DOHH2 (cell line): ENCODE results near the gene RALGPS2.

Source experiments
- EZH2phosphoT487 ChIP-seq: fragments of 200-600 bp; sonication (generic); IDR thresholded peaks from 2 replicates; pipeline ENCODE4 v1.6.1; 2017; ENCODE audit warnings: borderline replicate concordance, mild to moderate bottlenecking, antibody characterized with exemption, low read length, moderate library complexity, mixed read lengths
- TF ChIP-seq, protein P1 (sequence below): fragments of 200-600 bp; sonication (generic); IDR thresholded peaks from one replicate; pipeline ENCODE4 v1.5.1; 2014; ENCODE audit warnings: antibody characterized with exemption, mild to moderate bottlenecking, low read depth, low read length; ENCODE audit not compliant: poor library complexity, severe bottlenecking

DNA sequence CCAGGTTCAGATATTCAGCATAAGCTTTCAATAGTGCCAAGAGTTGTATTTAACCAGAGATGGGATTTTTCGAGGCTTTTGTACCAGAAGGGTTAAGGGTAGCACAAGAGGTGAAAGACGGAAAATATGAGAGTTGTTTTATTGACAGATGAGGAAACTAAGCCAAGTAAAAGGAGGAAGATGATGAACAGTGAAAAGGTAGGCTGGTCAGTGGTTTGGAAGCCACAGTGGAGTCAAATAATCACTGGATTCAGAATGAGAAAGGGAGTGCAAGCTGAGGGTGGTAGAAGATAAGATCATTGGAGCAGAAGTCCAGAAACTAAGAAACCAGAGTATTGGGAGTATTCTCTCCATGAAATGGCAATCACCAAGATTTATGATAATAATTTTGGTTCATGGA lies 100.1 kb downstream of the RALGPS2 start:
- TF ChIP-seq, protein P1, sequence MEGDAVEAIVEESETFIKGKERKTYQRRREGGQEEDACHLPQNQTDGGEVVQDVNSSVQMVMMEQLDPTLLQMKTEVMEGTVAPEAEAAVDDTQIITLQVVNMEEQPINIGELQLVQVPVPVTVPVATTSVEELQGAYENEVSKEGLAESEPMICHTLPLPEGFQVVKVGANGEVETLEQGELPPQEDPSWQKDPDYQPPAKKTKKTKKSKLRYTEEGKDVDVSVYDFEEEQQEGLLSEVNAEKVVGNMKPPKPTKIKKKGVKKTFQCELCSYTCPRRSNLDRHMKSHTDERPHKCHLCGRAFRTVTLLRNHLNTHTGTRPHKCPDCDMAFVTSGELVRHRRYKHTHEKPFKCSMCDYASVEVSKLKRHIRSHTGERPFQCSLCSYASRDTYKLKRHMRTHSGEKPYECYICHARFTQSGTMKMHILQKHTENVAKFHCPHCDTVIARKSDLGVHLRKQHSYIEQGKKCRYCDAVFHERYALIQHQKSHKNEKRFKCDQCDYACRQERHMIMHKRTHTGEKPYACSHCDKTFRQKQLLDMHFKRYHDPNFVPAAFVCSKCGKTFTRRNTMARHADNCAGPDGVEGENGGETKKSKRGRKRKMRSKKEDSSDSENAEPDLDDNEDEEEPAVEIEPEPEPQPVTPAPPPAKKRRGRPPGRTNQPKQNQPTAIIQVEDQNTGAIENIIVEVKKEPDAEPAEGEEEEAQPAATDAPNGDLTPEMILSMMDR, result no peak
- no peak for TF ChIP-seq EZH2phosphoT487
